ENCODE measurements around the gene FEM1C. TPM values are rescaled to one million over a fixed set of nuclear protein-coding genes. Genes with fewer than 3 reads are reported as not detected.

Gene FEM1C
- total RNA-seq, 1 experiment from 2014 or later, result 27.5 TPM

DNA sequence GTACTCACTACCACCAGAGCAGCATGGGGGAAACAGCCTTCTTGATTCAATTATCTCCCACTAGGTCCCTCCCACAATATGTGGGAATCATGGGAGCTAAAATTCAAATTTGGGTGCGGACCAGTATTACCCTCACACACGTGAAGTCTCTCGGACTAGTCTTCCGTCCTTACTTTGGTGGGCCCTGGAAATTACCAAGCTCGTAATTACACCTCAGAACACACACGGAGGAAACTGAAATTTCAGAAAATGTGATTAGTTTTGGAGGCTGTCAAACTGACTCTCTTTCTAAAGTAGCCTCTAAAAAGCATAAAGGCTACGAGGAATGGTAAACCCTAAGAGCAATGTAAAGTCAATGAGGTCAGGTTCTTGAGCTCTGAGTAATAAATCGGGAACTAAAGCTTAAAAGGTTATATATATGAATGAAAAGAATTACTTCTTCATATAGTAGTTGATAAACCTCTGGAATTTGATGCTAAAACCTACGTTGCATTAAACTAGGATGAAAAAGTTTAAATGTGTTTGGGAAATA lies 842 bp upstream of the FEM1C start:
- Histone ChIP-seq H3K27ac (ENCODE audit: low read depth, low read length) (peak overlapping the region; percentile 37; the same call in 1 of the 2 replicates), H3K9ac (ENCODE audit: low read length) (peak overlapping the region; percentile 44; the same call in 1 of the 2 replicates)

More for the DNA sequence above, 842 bp upstream of the FEM1C start:
- intact Hi-C loops (cut with micrococcal nuclease), result loop anchor here (2.0 kb wide), 1 partner anchor 167 kb away; no protein-coding TSS in a partner anchor
- Histone ChIP-seq H4K20me1 (ENCODE audit: insufficient read depth) (peaks cover 7% of the 10 kb centered on the region; the same call in 1 of the 2 replicates), H2AFZ (ENCODE audit: low read depth, low read length, poor library complexity, severe bottlenecking) (peak overlapping the region; percentile 49), H3K4me1 (ENCODE audit: control insufficient read depth in 1 of 2, insufficient read depth in 2 of 2, low read length in 2 of 2) (peaks cover 0 to 32% of the 10 kb centered on the region in 2 experiments; a peak in 3 of 4 replicates), H3K4me2 (ENCODE audit: low read length) (peak overlapping the region; percentile 61), H3K79me2 (ENCODE audit: insufficient read depth, low read length) (peaks cover 41% of the 10 kb centered on the region), H3K9me2 (ENCODE audit: insufficient read depth) (no peaks in the 10 kb centered on the region), H3K36me3 (ENCODE audit: control insufficient read depth in 1 of 2, insufficient read depth in 2 of 2, low read length in 2 of 2) (peaks cover 10 to 29% of the 10 kb centered on the region in 2 experiments), H3K27me3 (ENCODE audit: insufficient read depth, low read length) (no peaks in the 10 kb centered on the region), H3K9me3 (ENCODE audit: control insufficient read depth in 1 of 2, insufficient read depth in 1 of 2, low read depth in 1 of 2, low read length in 2 of 2) (peaks cover 0 to 5% of the 10 kb centered on the region in 2 experiments; a peak in 1 of 4 replicates), H3K4me3 (replicated peaks in 1 of 2; ENCODE audit: low read depth in 1 of 2, low read length in 2 of 2) (peak overlapping the region in 1 of 2 experiments; percentile 33; a peak in 2 of 4 replicates)
- DNase-seq (ENCODE audit: low read depth, low spot score), result no peak
- BruUV-seq (replicated peaks), result no TSS peak
- CTCF ChIA-PET, result interaction anchor here (1.5 kb wide), 1 partner anchor 29 kb away, joined by 7 read pairs; no protein-coding TSS in a partner anchor
- ATAC-seq, result no peak
- RAD21 ChIA-PET (ENCODE audit: low non-redundant PET in 1 of 2, low total read pairs in 2 of 2, uncharacterized antibody in 2 of 2, unreplicated experiment in 2 of 2), result interaction anchor here in 1 of 2 experiments (1.0 kb wide), 1 partner anchor 21 kb away, joined by 3 read pairs; no protein-coding TSS in a partner anchor
- POLR2A ChIA-PET, result interaction anchor here (0.6 to 1.5 kb wide), 4 partner anchors 9 to 162 kb away, joined by 3 to 6 read pairs (median 3); no protein-coding TSS in a partner anchor
- TF ChIP-seq, protein P1, sequence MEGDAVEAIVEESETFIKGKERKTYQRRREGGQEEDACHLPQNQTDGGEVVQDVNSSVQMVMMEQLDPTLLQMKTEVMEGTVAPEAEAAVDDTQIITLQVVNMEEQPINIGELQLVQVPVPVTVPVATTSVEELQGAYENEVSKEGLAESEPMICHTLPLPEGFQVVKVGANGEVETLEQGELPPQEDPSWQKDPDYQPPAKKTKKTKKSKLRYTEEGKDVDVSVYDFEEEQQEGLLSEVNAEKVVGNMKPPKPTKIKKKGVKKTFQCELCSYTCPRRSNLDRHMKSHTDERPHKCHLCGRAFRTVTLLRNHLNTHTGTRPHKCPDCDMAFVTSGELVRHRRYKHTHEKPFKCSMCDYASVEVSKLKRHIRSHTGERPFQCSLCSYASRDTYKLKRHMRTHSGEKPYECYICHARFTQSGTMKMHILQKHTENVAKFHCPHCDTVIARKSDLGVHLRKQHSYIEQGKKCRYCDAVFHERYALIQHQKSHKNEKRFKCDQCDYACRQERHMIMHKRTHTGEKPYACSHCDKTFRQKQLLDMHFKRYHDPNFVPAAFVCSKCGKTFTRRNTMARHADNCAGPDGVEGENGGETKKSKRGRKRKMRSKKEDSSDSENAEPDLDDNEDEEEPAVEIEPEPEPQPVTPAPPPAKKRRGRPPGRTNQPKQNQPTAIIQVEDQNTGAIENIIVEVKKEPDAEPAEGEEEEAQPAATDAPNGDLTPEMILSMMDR (IDR thresholded peaks at IDR 0.05 in 2 of 3, conservative IDR thresholded peaks at IDR 0.05 in 1 of 3; ENCODE audit: borderline replicate concordance in 1 of 3, insufficient read depth in 1 of 3, low read depth in 2 of 3, low read length in 2 of 3), result no peak
- TF ChIP-seq, protein P2, sequence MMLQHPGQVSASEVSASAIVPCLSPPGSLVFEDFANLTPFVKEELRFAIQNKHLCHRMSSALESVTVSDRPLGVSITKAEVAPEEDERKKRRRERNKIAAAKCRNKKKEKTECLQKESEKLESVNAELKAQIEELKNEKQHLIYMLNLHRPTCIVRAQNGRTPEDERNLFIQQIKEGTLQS (IDR thresholded peaks at IDR 0.05), result no peak
- TF ChIP-seq FOSL1 (IDR thresholded peaks at IDR 0.05; ENCODE audit: low read depth) (no peak), RAD21 (IDR thresholded peaks at IDR 0.05; ENCODE audit: low read depth) (no peak), POLR2A (IDR thresholded peaks at IDR 0.05; ENCODE audit: borderline replicate concordance, extremely low read depth, insufficient read depth, insufficient read length) (no peak), CBX3 (IDR thresholded peaks at IDR 0.05; ENCODE audit: low read depth) (0 out of 2 replicates have a peak, but pooled peaks have one; percentile 9)

Data from HCT116 (cell line).